ENCODE results near the gene FKBP14. TPM values are rescaled to one million over a fixed set of nuclear protein-coding genes. Genes with fewer than 3 reads are reported as not detected.

Gene FKBP14
- total RNA-seq, 1 experiment from 2014 or later = 11.5 TPM

- no peak for TF ChIP-seq CTCF (conservative IDR thresholded peaks at IDR 0.05)
- no peak overlapping the region for H2BK5ac ChIP-seq (ENCODE audit: insufficient read length, low read length)
- no peak overlapping the region for H2BK20ac ChIP-seq (ENCODE audit: low read depth, low read length, poor library complexity, severe bottlenecking)
- Mint-ChIP-seq H3K27me3 (ENCODE audit: low read depth) (no peaks in the 10 kb centered on the region), H3K4me3 (no peak overlapping the region), H3K9me3 (no peaks in the 10 kb centered on the region), H3K27ac (peak overlapping the region in 1 of 3 experiments; percentile 55; a peak in 2 of 7 replicates), H3K4me1 (peaks cover 7 to 17% of the 10 kb centered on the region in 2 experiments; a peak in 3 of 4 replicates), H3K36me3 (ENCODE audit: insufficient read depth in 1 of 3, low read depth in 3 of 3) (0 out of 7 replicates have a peak, but pooled peaks cover 0 to 2% (median 0%) of the 10 kb centered on the region in 3 experiments)
- H4K91ac ChIP-seq (ENCODE audit: insufficient read length, low read depth, low read length) = no peak overlapping the region
- H2BK12ac ChIP-seq (ENCODE audit: insufficient read length, low read depth, low read length) = no peak overlapping the region
- no peak overlapping the region for H3K4me2 ChIP-seq (ENCODE audit: insufficient read depth, insufficient read length, low read length)
- H3K27ac ChIP-seq (ENCODE audit: insufficient read length, low read depth, low read length) = no peak overlapping the region
- no peak overlapping the region for H3K18ac ChIP-seq (ENCODE audit: insufficient read length, low read depth, low read length)
- no peak overlapping the region for H3K14ac ChIP-seq (ENCODE audit: insufficient read depth, low read length)
- H2AFZ ChIP-seq (ENCODE audit: low read length) = no peak overlapping the region
- peaks cover 13% of the 10 kb centered on the region; the same call in 1 of the 2 replicates for H3K79me2 ChIP-seq (ENCODE audit: insufficient read depth, low read length)
- no peak overlapping the region for H3K4ac ChIP-seq (ENCODE audit: low read depth, low read length)
- H4K20me1 ChIP-seq (ENCODE audit: control insufficient read depth, insufficient read depth, insufficient read length) = no peaks in the 10 kb centered on the region
- no peaks in the 10 kb centered on the region for H3K23me2 ChIP-seq (ENCODE audit: insufficient read length, low read depth, low read length, poor library complexity, severe bottlenecking)
- H4K5ac ChIP-seq (ENCODE audit: insufficient read length, low read depth, low read length) = no peak overlapping the region
- H4K8ac ChIP-seq (replicated peaks; ENCODE audit: insufficient read length, low read depth, low read length) = no peak overlapping the region
- DNase-seq = no peak
- H3K79me1 ChIP-seq (ENCODE audit: insufficient read depth, low read depth, low read length, poor library complexity, severe bottlenecking) = peaks cover 20% of the 10 kb centered on the region
- H3K56ac ChIP-seq (ENCODE audit: insufficient read length, low read depth, low read length) = no peak overlapping the region
- no peaks in the 10 kb centered on the region for H3K9me3 ChIP-seq (ENCODE audit: control insufficient read depth, low read depth, low read length)
- H2AK5ac ChIP-seq (ENCODE audit: insufficient read length, low read length) = no peak overlapping the region
- no CpG with 5 or more reads among the region's 6 CpGs for WGBS (ENCODE audit: extremely low coverage, insufficient read length, low lambda C conversion rate)
- no peak overlapping the region for H2BK120ac ChIP-seq (ENCODE audit: low read depth, low read length, poor library complexity, severe bottlenecking)
- no peaks in the 10 kb centered on the region for H3K4me1 ChIP-seq (ENCODE audit: insufficient read depth, low read length)
- H3T11ph ChIP-seq (ENCODE audit: low read length) = no peak overlapping the region
- peak overlapping the region; percentile 96 for H3K23ac ChIP-seq (ENCODE audit: insufficient read length, low read depth, low read length)
- H3K9ac ChIP-seq (ENCODE audit: extremely low read depth, insufficient read length, low read length) = no peak overlapping the region
- H3K27me3 ChIP-seq (ENCODE audit: insufficient read depth, low read length) = no peaks in the 10 kb centered on the region
- H2BK15ac ChIP-seq (ENCODE audit: low read depth, low read length) = no peak overlapping the region
Observed at GRCh38 chr7:29976673-29977415, 49.7 kb downstream of the FKBP14 start.

Data from H9 (cell line).